ENCODE measurements around the gene CCDC83.
"Not testable (repeated sequence)": the region's sequence is repeated elsewhere in the genome, so short reads cannot be mapped to it uniquely, and the experiment has no call there.

The CCDC83 gene

GRCh38 chr11:85889676-85890579 lies 34.7 kb downstream of the CCDC83 start:
- no peak for DNase-seq

- no peak for DNase-seq
Observed at GRCh38 chr11:85893395-85893794, 38.2 kb downstream of the CCDC83 start.

GRCh38 chr11:85896876-85897275 lies 41.7 kb downstream of the CCDC83 start:
- no peak for DNase-seq

GRCh38 chr11:85898456-85898855 lies 43.3 kb downstream of the CCDC83 start:
- no peak for DNase-seq

- no peak for DNase-seq
Observed at GRCh38 chr11:85902353-85902752, 47.2 kb downstream of the CCDC83 start.

GRCh38 chr11:85903406-85903805 lies 48.2 kb downstream of the CCDC83 start:
- DNase-seq = no peak

GRCh38 chr11:85903811-85904210 lies 48.6 kb downstream of the CCDC83 start:
- DNase-seq = no peak

GRCh38 chr11:85912414-85912813 lies 57.2 kb downstream of the CCDC83 start:
- no peak for DNase-seq

GRCh38 chr11:85913513-85913912 lies 58.3 kb downstream of the CCDC83 start:
- DNase-seq = peak; percentile 7

- DNase-seq = no peak
Observed at GRCh38 chr11:85914425-85914824, 59.2 kb downstream of the CCDC83 start.

- DNase-seq = peak; percentile 27
Observed at GRCh38 chr11:85918910-85919794, 64.0 kb downstream of the CCDC83 start.

- no peak for DNase-seq
Observed at GRCh38 chr11:85922367-85922766, 67.2 kb downstream of the CCDC83 start.

- no peak for DNase-seq
Observed at GRCh38 chr11:85923455-85923854, 68.3 kb downstream of the CCDC83 start.

GRCh38 chr11:85926653-85927214 lies 71.6 kb downstream of the CCDC83 start:
- not testable (repeated sequence) for DNase-seq

- DNase-seq = no peak
Observed at GRCh38 chr11:85930879-85931366, 75.7 kb downstream of the CCDC83 start.

- no peak for DNase-seq
Observed at GRCh38 chr11:85934596-85935169, 79.5 kb downstream of the CCDC83 start.

GRCh38 chr11:85935751-85936150 lies 80.6 kb downstream of the CCDC83 start:
- DNase-seq = no peak

GRCh38 chr11:85937835-85938234 lies 82.7 kb downstream of the CCDC83 start:
- no peak for DNase-seq

GRCh38 chr11:85939099-85940015 lies 84.2 kb downstream of the CCDC83 start:
- DNase-seq = no peak

GRCh38 chr11:85941380-85941973 lies 86.3 kb downstream of the CCDC83 start:
- peak; percentile 80 for DNase-seq

- DNase-seq = no peak
Observed at GRCh38 chr11:85945296-85945695, 90.1 kb downstream of the CCDC83 start.

All from hematopoietic multipotent progenitor cell treated with erythropoietin and hydrocortisone succinate and interleukin-3 and kit ligand, for 4 days (in vitro differentiated cells).